GM18502 (cell line): ENCODE measurements around the gene MYO1E.

Experiments
- ATAC-seq: cut with Tn5 transposase; IDR thresholded peaks from one replicate; pipeline ENCODE4 v1.9.1; 2021; ENCODE audit warnings: mild to moderate bottlenecking; ENCODE audit not compliant: unreplicated experiment, poor library complexity

Gene MYO1E

DNA sequence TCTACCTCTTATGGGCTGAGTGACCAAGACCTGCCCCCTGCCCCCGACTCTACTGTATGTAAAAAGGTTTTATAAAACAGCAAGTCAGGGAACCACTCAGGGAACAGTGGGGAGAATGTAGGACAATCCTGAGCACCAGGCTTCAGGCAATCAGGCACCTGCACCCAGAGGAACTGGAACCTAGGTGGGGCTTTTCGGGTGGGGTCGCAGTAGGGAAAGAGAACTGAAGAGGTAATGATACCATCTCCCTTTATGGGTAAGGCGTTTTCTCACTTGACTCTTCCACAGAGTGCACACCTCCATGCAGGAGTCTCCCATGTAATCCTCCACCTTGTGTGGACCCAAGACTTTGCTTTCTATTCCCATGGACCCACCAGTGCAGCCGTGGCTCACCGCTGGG lies 45.8 kb downstream of the MYO1E start:
- ATAC-seq = no peak

DNA sequence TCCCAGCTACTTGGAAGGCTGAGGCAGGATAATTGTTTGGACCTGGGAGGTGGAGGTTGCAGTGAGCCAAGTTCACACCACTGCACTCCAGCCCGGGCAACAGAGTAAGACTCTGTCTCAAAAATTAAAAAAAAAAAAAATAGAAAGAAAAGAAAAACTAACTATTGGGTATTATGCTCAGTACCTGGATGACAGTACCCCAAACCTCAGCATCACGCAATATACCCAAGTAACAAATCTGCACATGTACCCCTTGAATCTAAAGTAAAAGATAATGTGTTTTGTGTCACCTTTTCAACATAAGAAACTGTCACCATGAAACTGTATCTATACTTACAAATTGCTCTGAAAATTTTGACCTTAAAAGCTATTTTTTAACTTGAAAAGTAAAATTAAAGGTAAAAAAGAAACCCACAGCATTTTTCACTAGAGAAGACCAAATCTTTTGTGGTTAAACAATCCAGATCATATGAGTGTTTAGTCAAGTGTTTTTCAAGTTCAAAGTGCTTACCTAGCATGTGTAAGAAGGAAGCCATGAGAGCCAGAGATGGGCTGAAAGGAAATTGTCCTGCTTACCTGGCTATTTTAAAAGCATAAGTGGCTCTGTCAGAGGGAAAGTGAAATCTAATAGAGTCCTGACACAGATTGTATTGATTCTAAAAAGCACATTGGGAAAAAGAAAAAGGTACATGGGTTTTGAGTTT lies 50.5 kb downstream of the MYO1E start:
- ATAC-seq = no peak

DNA sequence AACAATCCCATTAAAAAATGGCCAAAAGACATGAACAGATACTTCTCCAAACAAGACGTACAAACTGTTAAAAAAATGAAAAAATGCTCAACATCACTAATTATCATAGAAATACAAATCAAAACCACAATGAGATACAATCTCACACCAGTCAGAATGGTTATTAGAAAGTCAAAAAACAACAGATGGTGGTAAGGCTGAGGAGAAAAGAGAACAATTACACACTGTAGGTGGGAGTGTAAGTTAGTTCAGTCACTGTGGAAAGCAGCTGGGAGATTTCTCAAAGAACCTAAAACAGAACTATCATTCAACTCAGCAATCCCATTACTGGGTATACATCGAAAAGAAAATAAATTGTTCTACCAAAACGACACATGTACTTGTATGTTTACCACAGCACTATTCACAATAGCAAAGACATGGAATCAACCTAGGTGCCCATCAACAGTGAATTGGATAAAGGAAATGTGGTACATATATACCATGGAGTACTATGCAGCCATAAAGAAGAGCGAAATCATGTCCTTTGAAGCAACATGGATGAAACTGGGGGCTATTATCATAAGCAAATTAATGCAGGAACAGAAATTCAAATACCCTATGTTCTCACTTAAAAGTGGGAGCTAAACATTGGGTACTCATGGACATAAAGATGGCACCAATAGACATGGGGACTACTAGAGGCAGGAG lies 51.5 kb downstream of the MYO1E start:
- ATAC-seq = peak; percentile 48

DNA sequence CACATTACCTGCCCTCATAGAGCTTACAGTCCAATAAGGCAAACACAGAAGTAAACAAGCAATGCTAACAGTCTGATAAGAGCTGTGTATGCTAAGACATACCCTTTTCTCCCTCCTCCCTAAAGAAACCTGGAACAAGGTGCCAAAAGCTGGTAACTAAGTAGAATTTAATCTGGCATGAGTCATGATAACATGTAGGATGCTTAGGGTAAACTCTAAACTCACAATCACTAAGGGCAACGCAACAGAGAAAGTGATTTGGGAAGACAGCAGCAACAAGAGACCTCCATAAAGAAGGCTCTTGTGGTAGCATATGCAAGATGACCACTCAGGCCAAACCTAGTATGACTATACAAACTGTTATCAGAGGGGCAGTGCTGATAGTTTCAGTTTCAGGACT lies 55.5 kb downstream of the MYO1E start:
- ATAC-seq = no peak

DNA sequence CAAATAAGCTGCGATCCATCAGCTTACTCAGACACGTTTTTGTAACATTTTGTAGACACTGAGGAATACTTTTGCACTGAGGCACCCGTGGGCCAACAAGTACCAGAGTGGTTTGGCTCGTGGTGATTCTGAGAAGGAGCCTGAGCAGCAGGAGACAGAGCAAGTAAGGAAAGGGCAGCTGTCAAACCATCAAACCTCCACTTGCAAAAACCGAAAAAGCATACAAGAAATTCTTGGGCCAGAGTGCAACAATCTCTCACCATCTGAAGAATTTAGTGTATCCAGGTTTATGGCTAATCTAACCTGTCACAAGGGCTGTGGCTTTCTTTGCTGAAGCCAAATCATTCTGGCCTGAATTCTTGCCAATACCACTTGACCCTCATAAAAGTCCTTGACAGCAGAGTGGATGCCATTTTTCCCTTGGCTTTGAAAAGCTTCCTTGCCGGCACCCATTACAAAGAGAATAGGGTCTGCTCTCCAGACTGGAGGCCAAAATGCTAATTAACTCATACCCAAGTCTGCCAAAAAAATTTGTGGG lies 56.7 kb downstream of the MYO1E start:
- no peak for ATAC-seq

DNA sequence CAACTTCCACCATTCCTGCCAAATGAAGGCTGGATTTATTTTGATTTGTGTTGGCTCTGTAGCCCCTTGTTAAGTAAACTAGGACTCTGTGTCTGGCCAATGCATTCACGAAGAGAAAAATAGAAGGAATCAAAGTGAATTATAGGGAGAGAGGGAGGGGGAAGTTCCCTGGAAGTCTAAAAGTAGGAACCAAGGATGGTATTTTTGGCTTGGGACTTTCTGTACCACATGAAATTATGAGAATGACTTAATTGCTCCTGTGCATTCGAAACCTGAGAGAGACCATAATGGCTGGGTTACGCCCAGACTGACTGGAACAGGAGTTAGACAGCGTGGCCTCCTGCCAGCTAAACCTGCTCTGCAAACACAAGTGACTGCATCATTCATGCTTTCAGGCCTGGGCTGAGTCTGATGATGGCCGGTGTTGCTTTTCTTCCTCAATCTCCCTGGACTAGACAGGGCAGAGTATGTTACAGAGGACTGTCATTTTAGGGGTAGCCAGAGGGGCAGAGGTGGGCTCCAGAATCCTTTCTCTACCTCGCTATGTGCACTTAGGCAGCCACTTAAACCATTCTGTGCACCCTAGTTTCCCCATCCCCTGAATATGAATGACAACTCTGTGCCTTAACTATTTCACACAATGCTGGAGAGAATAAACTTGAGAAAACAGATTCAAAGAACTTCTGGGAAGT lies 58.9 kb downstream of the MYO1E start:
- peak; percentile 86 for ATAC-seq

DNA sequence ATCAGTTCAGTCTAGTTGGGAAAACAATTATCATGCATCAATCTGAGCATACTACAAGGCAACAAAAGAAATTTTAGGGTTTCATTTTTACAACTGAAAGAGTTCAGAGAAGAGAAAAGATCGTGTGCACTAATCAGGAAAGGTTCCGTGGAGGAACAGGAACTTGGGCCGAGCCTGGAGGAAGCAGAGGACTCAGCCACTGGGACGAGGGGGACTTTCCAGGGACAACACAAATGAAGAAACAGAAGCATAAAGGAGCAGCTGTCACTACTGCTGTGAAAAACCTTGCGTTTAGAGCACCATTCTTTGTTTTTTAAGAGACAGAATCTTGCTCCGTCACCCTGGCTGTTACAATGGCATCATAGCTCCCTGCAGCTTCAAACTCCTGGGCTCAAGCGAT lies 60.5 kb downstream of the MYO1E start:
- no peak for ATAC-seq

DNA sequence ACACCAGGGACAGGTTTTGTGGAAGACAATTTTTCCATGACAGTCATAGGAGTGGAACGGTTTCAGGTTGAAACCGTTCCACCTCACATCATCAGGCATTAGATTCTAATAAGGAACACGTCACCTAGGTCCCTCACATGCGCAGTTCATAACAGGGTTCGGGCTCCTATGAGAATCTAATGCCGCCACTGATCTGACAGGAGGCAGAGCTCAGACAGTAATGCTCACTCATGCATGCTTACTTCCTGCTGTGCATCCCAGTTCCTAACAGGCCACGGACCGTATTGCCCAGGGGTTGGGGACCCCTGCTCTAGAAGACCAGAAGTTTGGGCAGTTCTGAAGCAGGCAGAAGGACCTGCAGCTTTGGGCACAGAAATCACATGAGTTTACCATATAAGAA lies 61.5 kb downstream of the MYO1E start:
- no peak for ATAC-seq

DNA sequence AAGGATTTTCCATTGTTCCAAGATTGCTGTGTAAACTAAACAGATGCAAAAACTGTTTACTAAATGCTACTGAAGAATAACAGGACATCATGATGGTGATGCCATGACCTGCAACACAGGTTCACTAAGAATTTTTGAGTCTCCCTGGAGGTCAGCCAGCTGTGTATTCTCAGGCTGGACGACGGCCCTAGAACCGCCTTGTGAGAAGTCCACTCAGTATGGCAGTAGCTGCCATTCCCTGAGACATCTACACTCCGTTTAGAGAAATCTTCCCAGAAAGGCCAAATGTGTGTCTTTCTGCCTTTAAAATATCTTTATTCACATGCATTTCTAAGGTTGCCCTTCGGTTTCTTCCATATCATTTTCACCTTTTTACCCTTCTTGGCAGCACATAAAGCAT lies 63.3 kb downstream of the MYO1E start:
- no peak for ATAC-seq

DNA sequence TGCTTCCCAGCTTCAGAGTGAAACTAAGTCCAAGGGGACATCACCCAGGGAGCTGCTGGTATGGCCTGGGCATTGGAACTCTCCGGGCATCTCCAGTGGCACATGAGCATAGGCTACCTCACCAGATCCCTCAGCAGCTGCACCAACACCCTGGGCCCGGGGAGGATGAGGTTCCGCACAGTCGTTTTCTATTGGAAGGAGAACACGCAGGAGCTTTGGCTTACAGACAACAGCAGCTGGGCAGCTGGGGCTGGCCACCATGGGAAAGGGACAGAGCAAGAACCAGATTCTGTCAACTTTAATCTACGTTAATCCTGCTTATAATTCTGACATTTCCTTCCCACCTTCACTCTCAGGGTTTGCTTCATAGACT lies 65.5 kb downstream of the MYO1E start:
- no peak for ATAC-seq

DNA sequence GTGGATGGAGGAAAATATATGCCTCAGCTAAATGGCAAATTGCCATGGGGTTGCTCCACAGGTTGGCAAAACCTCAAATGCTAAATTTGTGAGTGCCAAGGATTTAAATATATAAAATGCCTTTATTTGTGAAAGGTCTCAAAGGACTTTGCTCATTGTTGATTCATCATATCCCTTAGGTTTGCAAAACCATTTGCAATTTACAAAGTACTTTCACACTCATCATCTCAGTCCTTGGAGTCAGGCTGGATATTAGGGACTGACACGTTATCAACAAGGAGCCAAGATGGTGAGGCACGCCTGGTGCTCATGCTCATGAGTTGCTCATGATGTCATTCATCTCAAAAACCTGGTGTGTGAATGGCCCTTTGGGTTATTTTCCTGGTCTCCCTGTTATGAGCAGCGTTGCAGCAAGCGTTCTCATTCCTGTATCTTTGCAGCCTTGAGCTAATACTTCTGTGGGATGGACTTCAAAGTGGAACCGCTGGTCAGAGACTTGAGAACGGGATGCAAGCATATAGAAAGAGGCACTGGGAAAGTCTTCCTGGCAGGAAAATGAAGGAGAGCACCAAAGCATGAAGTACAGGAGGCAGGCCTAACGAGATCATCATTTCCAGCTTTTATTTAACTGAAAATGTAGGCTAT lies 66.0 kb downstream of the MYO1E start:
- ATAC-seq = no peak

DNA sequence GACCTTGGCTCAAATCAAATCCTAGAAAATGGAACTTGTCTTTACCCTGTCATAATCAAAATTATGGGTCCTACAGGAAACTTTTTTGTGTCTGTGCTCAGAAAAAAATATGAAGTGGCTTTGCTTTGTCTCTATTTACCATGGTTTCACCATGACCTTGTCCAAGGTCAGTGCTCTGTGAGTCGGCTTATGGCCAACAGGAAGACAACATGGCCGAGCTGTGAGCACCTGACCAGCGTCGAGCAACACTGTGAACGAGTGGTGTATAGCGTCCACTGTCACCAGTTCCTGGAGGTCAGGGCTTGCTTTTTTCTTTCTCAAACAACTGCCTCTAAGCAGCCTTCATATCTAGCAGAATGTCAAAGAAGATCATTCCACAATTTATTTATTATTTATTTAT lies 67.9 kb downstream of the MYO1E start:
- no peak for ATAC-seq

DNA sequence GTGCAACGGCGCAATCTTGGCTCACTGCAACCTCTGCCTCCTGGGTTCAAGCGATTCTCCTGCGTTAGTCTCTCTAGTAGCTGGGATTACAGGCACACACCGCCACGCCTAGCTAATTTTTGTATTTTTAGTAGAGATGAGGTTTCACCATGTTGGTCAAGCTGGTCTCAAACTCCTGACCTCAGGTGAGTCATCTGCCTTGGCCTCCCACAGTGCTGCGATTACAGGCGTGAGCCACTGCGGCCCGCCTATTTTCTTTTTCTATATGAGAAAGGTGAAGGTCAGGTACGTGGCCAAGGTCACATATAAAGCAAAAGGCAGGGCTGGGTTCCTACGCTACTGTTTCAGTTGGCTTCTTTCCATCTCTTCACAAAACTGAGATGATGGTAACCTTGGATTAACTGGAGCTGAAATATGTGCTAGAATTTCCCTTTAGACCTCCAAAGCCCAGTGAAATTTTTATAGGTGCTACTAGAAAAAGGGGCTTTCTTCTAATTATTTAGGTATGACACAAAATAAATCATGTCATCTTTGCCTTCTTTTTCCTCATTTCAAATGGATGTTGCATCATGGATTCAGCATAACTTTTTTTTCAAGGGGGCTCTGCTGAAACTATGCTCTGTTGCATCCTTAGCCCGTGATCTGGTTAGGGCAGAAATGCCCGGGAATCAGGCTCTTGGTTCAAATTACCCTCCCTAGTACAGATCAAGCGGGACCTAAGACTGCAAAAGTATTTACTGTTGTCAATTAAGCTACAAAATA lies 68.5 kb downstream of the MYO1E start:
- peak; percentile 36 for ATAC-seq

DNA sequence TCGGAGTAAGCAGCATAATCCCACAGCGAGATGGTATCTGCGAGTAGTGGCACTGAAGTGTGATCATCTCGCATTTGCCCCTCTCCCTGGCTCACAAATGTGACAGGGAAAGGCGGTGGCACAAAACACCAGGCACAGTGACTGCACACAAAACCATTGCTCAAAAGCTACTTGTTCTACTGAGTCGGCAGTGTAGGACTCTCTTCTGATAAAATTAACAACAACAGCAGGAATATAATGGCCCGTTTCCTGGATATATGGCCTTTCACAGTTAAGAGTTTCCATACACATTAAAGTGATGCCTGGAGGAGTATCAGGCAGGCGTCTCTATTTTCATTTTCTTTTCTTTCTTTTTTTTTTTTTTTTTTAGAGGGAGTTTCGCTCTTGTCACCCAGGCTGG lies 69.0 kb downstream of the MYO1E start:
- ATAC-seq = peak; percentile 7

DNA sequence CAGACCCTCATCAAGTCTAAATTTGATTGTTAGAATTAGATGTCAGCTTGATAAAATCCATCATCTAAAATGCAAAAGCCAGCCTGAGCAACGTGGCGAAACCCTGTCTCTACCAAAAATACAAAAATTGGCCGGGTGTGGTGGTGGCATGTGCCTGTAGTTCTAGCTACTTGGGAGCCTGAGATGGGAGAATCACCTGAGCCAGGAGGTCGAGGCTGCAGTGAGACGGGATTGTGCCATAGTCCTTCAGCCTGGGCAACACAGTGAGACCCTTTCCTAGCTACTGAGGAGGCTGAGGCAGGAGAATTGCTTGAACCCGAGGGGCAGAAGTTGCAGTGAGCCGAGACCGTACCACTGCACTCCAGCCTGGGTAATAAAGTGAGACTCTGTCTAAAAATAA lies 69.5 kb downstream of the MYO1E start:
- ATAC-seq = no peak

DNA sequence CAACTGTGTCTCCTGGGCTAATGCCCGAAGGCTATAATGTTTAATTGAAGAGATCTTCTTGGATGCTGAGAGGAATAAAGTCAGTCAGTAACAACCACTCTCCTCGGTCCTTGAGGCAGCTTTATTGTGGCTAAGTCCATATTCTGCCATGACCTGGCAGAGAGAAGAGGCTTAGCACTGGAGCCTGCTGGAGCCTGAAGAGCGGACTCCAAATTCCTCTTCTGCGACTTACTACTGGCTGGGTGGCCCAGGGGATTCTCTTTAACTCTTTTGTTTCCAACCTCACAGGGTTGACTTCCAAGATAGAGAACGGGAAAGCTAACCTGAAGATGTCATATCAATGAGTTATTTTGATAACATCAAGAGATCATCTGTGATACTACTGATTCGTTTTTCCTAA lies 71.1 kb downstream of the MYO1E start:
- ATAC-seq = no peak

DNA sequence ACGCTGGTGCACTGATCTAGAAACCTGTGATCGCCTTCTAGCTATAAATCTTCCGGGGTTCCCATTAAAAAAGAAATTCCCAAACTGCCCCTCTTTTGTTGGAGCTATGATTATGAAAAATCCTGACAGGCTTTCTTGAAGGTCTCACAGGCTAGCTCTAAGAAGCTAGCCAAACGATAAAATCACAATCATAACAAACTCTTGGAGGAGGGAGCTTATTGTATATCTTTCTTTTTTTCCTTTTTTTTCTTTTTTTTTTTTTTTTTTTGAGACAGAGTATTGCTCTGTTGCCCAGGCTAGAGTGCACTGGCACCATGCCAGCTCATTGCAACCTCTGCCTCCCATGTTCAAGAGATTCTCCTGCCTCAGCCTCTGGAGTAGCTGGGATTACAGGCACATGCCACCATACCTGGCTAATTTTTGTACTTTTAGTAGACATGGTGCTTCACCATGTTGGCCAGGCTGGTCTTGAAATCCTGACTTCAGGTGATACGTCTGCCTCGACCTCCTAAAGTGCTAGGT lies 72.0 kb downstream of the MYO1E start:
- no peak for ATAC-seq

DNA sequence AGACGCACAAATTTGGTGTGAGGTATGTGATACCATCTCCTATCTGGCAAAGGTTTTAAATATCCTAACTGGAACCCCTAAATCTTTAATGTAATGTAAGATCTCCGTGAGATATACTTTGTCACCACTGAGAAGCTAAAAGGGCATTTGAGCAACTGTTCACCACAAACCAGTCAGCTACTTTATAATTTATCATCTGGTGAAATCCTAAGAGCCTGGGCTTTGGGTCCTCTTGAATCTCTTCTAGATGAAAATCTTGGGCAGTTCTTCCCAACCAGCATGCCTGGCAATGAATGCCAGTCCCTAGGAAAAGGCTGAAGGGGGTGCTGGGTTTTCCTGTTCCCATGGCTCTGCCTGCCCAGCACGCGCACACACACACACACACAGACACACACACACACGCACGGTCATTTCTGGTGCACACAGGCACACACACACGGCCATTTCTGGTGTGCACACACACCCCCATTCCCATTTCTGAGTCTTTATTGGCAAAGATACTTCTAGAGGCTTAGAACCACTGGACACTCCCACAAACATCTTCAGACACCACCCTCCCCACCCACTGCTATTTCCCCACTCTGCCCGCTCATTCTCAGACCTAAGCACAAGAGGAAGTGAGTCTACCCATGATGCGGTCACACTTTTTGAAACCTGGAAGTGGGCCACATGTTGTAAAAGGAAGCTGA lies 72.6 kb downstream of the MYO1E start:
- ATAC-seq = peak; percentile 63

DNA sequence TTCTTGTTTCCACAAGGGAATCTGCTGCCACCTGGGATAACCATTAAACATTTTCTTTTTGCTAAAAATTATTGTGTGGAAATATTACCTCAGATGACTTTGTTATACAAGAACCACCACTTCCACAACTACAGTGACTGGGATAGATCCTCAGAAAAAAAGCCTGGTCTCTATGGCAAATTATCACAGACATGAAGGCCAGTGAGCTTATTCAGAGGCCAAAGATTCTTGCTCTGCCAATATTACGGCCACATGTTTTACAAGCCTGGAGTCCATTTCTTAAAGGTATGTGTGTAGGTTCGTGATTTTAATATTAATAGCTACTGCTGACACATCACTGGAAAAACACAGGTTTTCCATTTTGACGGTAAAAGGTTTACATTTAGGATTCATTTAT lies 73.8 kb downstream of the MYO1E start:
- no peak for ATAC-seq
